ENCODE measurements around the gene CSNK2B. TPM values are rescaled to one million over a fixed set of nuclear protein-coding genes. Genes with fewer than 3 reads are reported as not detected.
A peak's percentile ranks its signal among the peaks of the same experiment; 100 is the strongest.

Gene CSNK2B
- total RNA-seq, 1 experiment from 2014 or later, result 357 TPM

GRCh38 chr6:31677955-31678354 is 12.1 kb downstream of the CSNK2B start:
- Mint-ChIP-seq H3K36me3 (ENCODE audit: insufficient read depth, unreplicated experiment) (peaks cover 51% of the 10 kb centered on the region), H3K9me3 (ENCODE audit: low read depth, unreplicated experiment) (no peaks in the 10 kb centered on the region), H3K4me3 (ENCODE audit: low read depth, unreplicated experiment) (no peak overlapping the region), H3K27me3 (ENCODE audit: unreplicated experiment) (no peaks in the 10 kb centered on the region), H3K27ac (ENCODE audit: unreplicated experiment) (no peak overlapping the region), H3K4me1 (ENCODE audit: low read depth, unreplicated experiment) (peaks cover 20% of the 10 kb centered on the region)
- no TSS peak for BruUV-seq (replicated peaks)
- DNase-seq, result no peak
- TF ChIP-seq CTCF (IDR thresholded peaks at IDR 0.05; ENCODE audit: unreplicated experiment), result no peak
- intact Hi-C loops (cut with micrococcal nuclease; ENCODE audit: unreplicated experiment), result no loop called here
- CTCF ChIA-PET, result no interaction called here

GRCh38 chr6:31680226-31681134 is 14.6 kb downstream of the CSNK2B start, which contains the start of gene LY6G5C:
TSS of gene LY6G5C (minus strand) at chr6:31681067. CDS start at chr6:31680373, 694 bp downstream.
- Mint-ChIP-seq H3K4me1 (ENCODE audit: low read depth, unreplicated experiment) (peaks cover 28% of the 10 kb centered on the region), H3K4me3 (ENCODE audit: low read depth, unreplicated experiment) (peak within 1 kb of the TSS; percentile 75), H3K27me3 (ENCODE audit: unreplicated experiment) (no peaks in the 10 kb centered on the region), H3K9me3 (ENCODE audit: low read depth, unreplicated experiment) (no peaks in the 10 kb centered on the region), H3K27ac (ENCODE audit: unreplicated experiment) (peak within 1 kb of the TSS; percentile 89), H3K36me3 (ENCODE audit: insufficient read depth, unreplicated experiment) (peaks cover 37% of the 10 kb centered on the region)
- DNase-seq, result peak; percentile 94
- CTCF ChIA-PET, result interaction anchor here (0.6 to 2.1 kb wide), 13 partner anchors 10 to 516 kb away, joined by 3 to 26 read pairs (median 6); partner anchors contain the start of genes DDAH2, LSM2, MSH5 and NEU1
- no TSS peak for BruUV-seq (replicated peaks)
- intact Hi-C loops (cut with micrococcal nuclease; ENCODE audit: unreplicated experiment), result loop anchor here (1.0 to 2.0 kb wide), 4 partner anchors 58 to 272 kb away; no protein-coding TSS in a partner anchor
- TF ChIP-seq CTCF (IDR thresholded peaks at IDR 0.05; ENCODE audit: unreplicated experiment), result peak; percentile 83

- intact Hi-C loops (cut with micrococcal nuclease; ENCODE audit: unreplicated experiment), result loop anchor here (2.0 kb wide), 1 partner anchor 150 kb away; no protein-coding TSS in a partner anchor
- DNase-seq, result peak; percentile 81
- peak overlapping the region; percentile 89 for H3K27ac Mint-ChIP-seq (ENCODE audit: unreplicated experiment)
- H3K4me1 Mint-ChIP-seq (ENCODE audit: low read depth, unreplicated experiment), result peaks cover 28% of the 10 kb centered on the region
- no peak for TF ChIP-seq CTCF (IDR thresholded peaks at IDR 0.05; ENCODE audit: unreplicated experiment)
- peak overlapping the region; percentile 75 for H3K4me3 Mint-ChIP-seq (ENCODE audit: low read depth, unreplicated experiment)
- no peaks in the 10 kb centered on the region for H3K27me3 Mint-ChIP-seq (ENCODE audit: unreplicated experiment)
- CTCF ChIA-PET, result interaction anchor here (0.6 to 2.1 kb wide), 13 partner anchors 9 to 515 kb away, joined by 3 to 26 read pairs (median 6); partner anchors contain the start of genes DDAH2, LSM2, MSH5 and NEU1
- TSS peak; percentile 71 for BruUV-seq (replicated peaks)
- H3K36me3 Mint-ChIP-seq (ENCODE audit: insufficient read depth, unreplicated experiment), result peaks cover 35% of the 10 kb centered on the region
- no peaks in the 10 kb centered on the region for H3K9me3 Mint-ChIP-seq (ENCODE audit: low read depth, unreplicated experiment)
Measured at GRCh38 chr6:31681135-31681671, 15.3 kb downstream of the CSNK2B start.

GRCh38 chr6:31683591-31683990 is 17.7 kb downstream of the CSNK2B start:
- peak overlapping the region; percentile 75 for H3K4me3 Mint-ChIP-seq (ENCODE audit: low read depth, unreplicated experiment)
- no peak for TF ChIP-seq CTCF (IDR thresholded peaks at IDR 0.05; ENCODE audit: unreplicated experiment)
- BruUV-seq (replicated peaks), result no TSS peak

More at GRCh38 chr6:31683591-31683990, 17.7 kb downstream of the CSNK2B start:
- H3K27me3 Mint-ChIP-seq (ENCODE audit: unreplicated experiment), result no peaks in the 10 kb centered on the region
- H3K27ac Mint-ChIP-seq (ENCODE audit: unreplicated experiment), result peak overlapping the region; percentile 55
- H3K36me3 Mint-ChIP-seq (ENCODE audit: insufficient read depth, unreplicated experiment), result peaks cover 48% of the 10 kb centered on the region
- H3K4me1 Mint-ChIP-seq (ENCODE audit: low read depth, unreplicated experiment), result peaks cover 28% of the 10 kb centered on the region
- intact Hi-C loops (cut with micrococcal nuclease; ENCODE audit: unreplicated experiment), result no loop called here
- DNase-seq, result no peak
- CTCF ChIA-PET, result interaction anchor here (1.5 kb wide), 1 partner anchor 86 kb away, joined by 8 read pairs; no protein-coding TSS in a partner anchor
- no peaks in the 10 kb centered on the region for H3K9me3 Mint-ChIP-seq (ENCODE audit: low read depth, unreplicated experiment)
